A549 treated with GW870086 at 1 μM for 4 hours (cell line): Measurements from ENCODE around the gene DUSP10. TPM values are rescaled to one million over a fixed set of nuclear protein-coding genes. Genes with fewer than 3 reads are reported as not detected.

Experiments used
- total RNA-seq: library from RNA; stranded (reverse); fragments of 200-300 nt; extraction: Qiagen RNA extraction; gene quantifications from 5 replicates; pipeline ENCODE4 v1.2.3, GENCODE V29; 2022; ENCODE audit warnings: low read depth

DUSP10 gene
- 1.6 to 2.5 TPM (median 1.9 TPM) in 5 replicates for total RNA-seq

DNA sequence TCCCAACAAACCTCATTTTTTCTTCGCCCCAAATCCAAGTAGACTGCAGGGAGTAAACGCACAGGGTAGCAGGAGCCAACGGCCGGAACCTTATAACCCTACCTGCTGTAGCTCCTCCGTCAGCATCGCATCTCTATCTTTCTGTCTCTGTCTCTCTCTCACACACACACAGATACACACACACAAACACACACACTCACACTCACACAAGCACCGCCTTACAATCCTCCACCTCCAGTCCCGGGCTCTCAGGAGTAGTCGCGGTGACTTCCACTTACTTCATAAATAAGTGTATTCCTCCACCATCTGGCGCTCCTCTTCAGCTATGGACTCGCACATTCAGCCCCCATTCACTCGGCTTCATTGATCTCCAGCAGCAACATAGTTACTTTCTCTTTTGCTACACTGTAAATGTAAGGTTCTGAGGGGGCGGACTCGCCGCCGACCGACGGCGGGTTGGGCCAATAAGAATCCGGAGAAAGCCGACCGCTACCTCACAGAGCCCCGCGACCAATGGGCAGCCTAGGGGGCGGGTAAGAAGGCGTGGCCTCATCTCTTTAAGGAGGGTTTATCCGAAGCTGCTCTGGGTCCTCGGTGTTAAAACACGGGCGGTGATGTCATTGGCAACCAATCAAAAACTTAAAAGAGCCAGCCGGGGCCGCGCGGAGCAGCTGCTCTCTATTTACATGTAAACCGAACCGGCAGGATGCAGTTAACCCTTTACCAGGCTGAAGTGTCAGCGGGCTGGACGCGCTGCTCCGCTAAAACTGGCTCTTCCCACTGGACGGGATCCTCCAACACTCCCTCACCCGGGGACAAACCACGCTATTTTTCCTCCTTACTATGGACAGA lies at the start of gene DUSP10:
Gene DUSP10 (minus strand): TSS at position 387 of the 852 bp plus-strand sequence. CDS start 2,345 bp downstream, outside the sequence.

